ENCODE measurements around the gene GIT2. TPM values are rescaled to one million over a fixed set of nuclear protein-coding genes. Genes with fewer than 3 reads are reported as not detected.
A peak's percentile ranks its signal among the peaks of the same experiment; 100 is the strongest.

The GIT2 gene
- total and polyA plus RNA-seq, 2 of the 8 experiments (the other 6 are each of a cell fraction or from before 2014, with no cell fraction given): 9.6 to 20.7 TPM

DNA sequence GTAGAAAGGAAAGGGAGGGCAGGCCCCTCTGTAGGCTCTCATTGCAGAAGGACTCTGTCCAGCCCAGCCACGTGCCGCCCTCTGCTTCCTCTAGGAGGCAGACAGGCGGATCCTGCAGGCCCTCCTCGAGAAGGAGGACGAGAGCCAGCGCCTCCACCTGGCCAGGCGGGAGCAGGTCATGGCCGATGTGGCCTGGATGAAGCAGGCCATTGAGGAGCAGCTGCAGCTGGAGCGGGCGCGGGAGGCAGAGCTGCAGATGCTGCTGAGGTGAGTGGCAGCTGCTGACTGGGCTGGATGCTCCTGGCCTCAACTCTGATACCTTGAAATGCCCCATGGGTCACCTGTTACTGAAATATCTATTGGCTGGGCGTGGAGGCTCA lies 85.2 kb downstream of the GIT2 start:
- H3K27ac ChIP-seq (ENCODE audit: low read depth, low read length): no peak overlapping the region
- ChIA-PET POLR2A (ENCODE audit: partially characterized antibody) (interaction anchor here (1.0 to 1.8 kb wide), 4 partner anchors 9 to 177 kb away, joined by 3 to 6 read pairs (median 4); no protein-coding TSS in a partner anchor), CTCF (ENCODE audit: partially characterized antibody) (interaction anchor here (0.6 to 9.1 kb wide), 32 partner anchors 8 to 325 kb away, joined by 3 to 114 read pairs (median 5); partner anchors contain the start of gene TCHP)
- no peak overlapping the region for H3K4me2 ChIP-seq (ENCODE audit: insufficient read depth in 1 of 2, low read depth in 2 of 2, low read length in 2 of 2)
- H3K18ac ChIP-seq (ENCODE audit: extremely low read depth, low read length): no peak overlapping the region
- 29% methylated on average over 12 of the region's 12 CpGs; no CpG with 5 or more reads in 1 of the 2 experiments for WGBS, 2 experiments (ENCODE audit: extremely low coverage in 1 of 2, insufficient coverage in 1 of 2, insufficient read length in 1 of 2, insufficient replicate concordance in 2 of 2, low coverage in 1 of 2, low lambda C conversion rate in 2 of 2, missing lambda C conversion rate in 1 of 2)
- H3K4me3 ChIP-seq (ENCODE audit: extremely low read depth in 1 of 4, insufficient read depth in 2 of 4, low read depth in 3 of 4, low read length in 4 of 4): no peak overlapping the region
- no peak overlapping the region for H3K23ac ChIP-seq (ENCODE audit: insufficient read length)
- no peak overlapping the region for H2BK15ac ChIP-seq (ENCODE audit: low read length)
- no peaks in the 10 kb centered on the region for H3K79me2 ChIP-seq (ENCODE audit: control insufficient read depth in 1 of 2, insufficient read depth in 2 of 2, low read length in 2 of 2)
- H3K27me3 ChIP-seq (replicated peaks in 1 of 4; ENCODE audit: control insufficient read depth in 3 of 4, extremely low read depth in 1 of 4, insufficient read depth in 3 of 4, low read length in 3 of 4): peaks cover 0 to 17% (median 7%) of the 10 kb centered on the region in 4 experiments; a peak in 3 of 7 replicates
- H3K9me3 ChIP-seq (ENCODE audit: insufficient read depth in 2 of 2, low read depth in 1 of 2, low read length in 1 of 2): no peaks in the 10 kb centered on the region
- no peak overlapping the region for H2BK5ac ChIP-seq (ENCODE audit: low read depth, low read length)
- FAIRE-seq (peak; percentile 24), DNase-seq (ENCODE audit: low read depth in 1 of 2, low spot score in 2 of 2) (peak; percentile 60 to 87)
- H2BK20ac ChIP-seq (ENCODE audit: low read length): no peak overlapping the region
- no peak overlapping the region for H2AFZ ChIP-seq (ENCODE audit: low read length)
- H3K9ac ChIP-seq (replicated peaks in 1 of 4; ENCODE audit: extremely low read depth in 1 of 4, low read depth in 3 of 4, low read length in 3 of 4): no peak overlapping the region
- no peaks in the 10 kb centered on the region for H4K20me1 ChIP-seq (replicated peaks in 1 of 2; ENCODE audit: control insufficient read depth in 1 of 2, insufficient read depth in 2 of 2, low read length in 2 of 2)
- no peak overlapping the region for H3K4ac ChIP-seq (replicated peaks; ENCODE audit: insufficient read length, low read depth, low read length)
- no peaks in the 10 kb centered on the region for H3K23me2 ChIP-seq (ENCODE audit: low read depth, low read length)
- H2BK120ac ChIP-seq (replicated peaks; ENCODE audit: low read depth, low read length): no peak overlapping the region
- H4K91ac ChIP-seq (replicated peaks; ENCODE audit: insufficient read length, low read length): no peak overlapping the region
- no peaks in the 10 kb centered on the region for H3K79me1 ChIP-seq (ENCODE audit: low read depth, low read length)
- no peak overlapping the region for H2BK12ac ChIP-seq (ENCODE audit: low read depth, low read length)
- no peak overlapping the region for H4K8ac ChIP-seq (ENCODE audit: extremely low read depth, insufficient read depth, low read length)
- H4K5ac ChIP-seq (ENCODE audit: insufficient read length, low read depth, low read length): no peak overlapping the region
- no peak overlapping the region for H2AK5ac ChIP-seq (ENCODE audit: low read depth, low read length)
- no peaks in the 10 kb centered on the region; a peak in 2 of 8 replicates for H3K36me3 ChIP-seq (ENCODE audit: control insufficient read depth in 2 of 4, insufficient read depth in 4 of 4, low read length in 3 of 4)
- H3K56ac ChIP-seq (replicated peaks; ENCODE audit: insufficient read length, low read depth, low read length): no peak overlapping the region
- H3K14ac ChIP-seq (ENCODE audit: insufficient read length): no peak overlapping the region
- H3K4me1 ChIP-seq (replicated peaks in 1 of 4; ENCODE audit: control insufficient read depth in 3 of 4, insufficient read depth in 4 of 4, low read length in 3 of 4): no peaks in the 10 kb centered on the region; a peak in 1 of 7 replicates
- no peak for TF ChIP-seq CBX8 (IDR thresholded peaks at IDR 0.05; ENCODE audit: borderline replicate concordance, low read depth, low read length)
- TF ChIP-seq JUN (IDR thresholded peaks at IDR 0.05; ENCODE audit: low read depth, low read length): no peak
- peak; percentile 80 for TF ChIP-seq YY1 (IDR thresholded peaks at IDR 0.05; ENCODE audit: low read depth, low read length)
- no peak for TF ChIP-seq TBP (IDR thresholded peaks at IDR 0.05; ENCODE audit: low read depth, low read length)
- no peak for TF ChIP-seq TAF1 (IDR thresholded peaks at IDR 0.05; ENCODE audit: low read depth, low read length)
- no peak for TF ChIP-seq SUZ12 (IDR thresholded peaks at IDR 0.05; ENCODE audit: low read length)
- TF ChIP-seq KDM4A (IDR thresholded peaks at IDR 0.05; ENCODE audit: low read depth, low read length, severe bottlenecking): no peak
- TF ChIP-seq TEAD4 (IDR thresholded peaks at IDR 0.05; ENCODE audit: low read depth, low read length): no peak
- TF ChIP-seq TCF12 (IDR thresholded peaks at IDR 0.05; ENCODE audit: low read depth, low read length): 0 out of 2 replicates have a peak, but pooled peaks have one; percentile 47
- TF ChIP-seq CHD2 (IDR thresholded peaks at IDR 0.05; ENCODE audit: low read length): no peak
- peak; percentile 58 for TF ChIP-seq CREB1 (IDR thresholded peaks at IDR 0.05)
- TF ChIP-seq RFX5 (IDR thresholded peaks at IDR 0.05; ENCODE audit: borderline replicate concordance, low read depth, low read length): no peak
- no peak for TF ChIP-seq PHF8 (conservative IDR thresholded peaks at IDR 0.05; ENCODE audit: low read depth, low read length)
- TF ChIP-seq EP300 (IDR thresholded peaks at IDR 0.05; ENCODE audit: borderline replicate concordance in 1 of 2, low read depth in 2 of 2, low read length in 2 of 2): no peak
- TF ChIP-seq CEBPB (IDR thresholded peaks at IDR 0.05; ENCODE audit: low read depth, low read length): no peak
